NCI-H1092 treated with DMSO at 0.1 percent for 48 hours (cell line): ENCODE results near the gene HNRNPAB.
"Not testable (repeated sequence)": the region's sequence is repeated elsewhere in the genome, so short reads cannot be mapped to it uniquely, and the experiment has no call there.

Experiments used
- DNase-seq: peaks from one replicate; lab custom pipeline; 2025; lab: John Stamatoyannopoulos, UW

The HNRNPAB gene

DNA sequence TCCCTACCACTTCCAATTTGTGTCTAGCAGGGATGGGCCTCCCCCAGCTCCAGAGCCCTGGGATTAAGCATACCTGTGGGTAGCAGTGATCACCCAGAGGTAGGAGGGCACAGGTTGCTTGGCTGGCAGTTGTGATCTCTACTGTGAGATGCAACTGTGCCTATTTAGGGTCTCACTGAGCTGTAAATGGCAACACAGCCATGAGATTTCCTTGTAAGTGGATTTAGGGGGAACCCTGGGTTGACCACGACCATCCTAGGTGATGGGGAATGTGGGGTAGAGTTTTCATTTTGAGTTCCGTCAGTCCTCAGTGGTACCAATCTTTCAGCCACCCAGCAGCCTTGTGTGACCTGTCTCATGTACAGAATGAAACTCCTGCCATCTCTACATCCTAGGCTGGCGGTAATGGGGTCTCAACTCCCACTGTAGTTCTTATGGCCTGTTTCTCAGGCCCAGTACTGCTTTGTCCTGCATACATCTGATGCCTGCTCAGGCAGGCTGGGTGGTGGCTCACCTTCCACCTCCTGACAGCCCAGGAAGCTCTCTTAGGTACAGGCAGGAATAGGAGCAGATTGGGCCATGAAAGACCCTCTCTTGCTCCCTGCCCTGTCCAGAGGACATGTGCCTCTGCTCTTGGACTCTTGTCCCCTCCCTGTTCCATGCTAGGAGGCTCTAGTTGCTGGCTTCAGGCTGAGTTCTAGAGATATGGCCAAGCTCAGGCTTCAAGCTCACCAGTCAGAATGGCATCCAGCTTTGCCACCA, 8.1 kb downstream of the HNRNPAB start:
- DNase-seq = no peak

DNA sequence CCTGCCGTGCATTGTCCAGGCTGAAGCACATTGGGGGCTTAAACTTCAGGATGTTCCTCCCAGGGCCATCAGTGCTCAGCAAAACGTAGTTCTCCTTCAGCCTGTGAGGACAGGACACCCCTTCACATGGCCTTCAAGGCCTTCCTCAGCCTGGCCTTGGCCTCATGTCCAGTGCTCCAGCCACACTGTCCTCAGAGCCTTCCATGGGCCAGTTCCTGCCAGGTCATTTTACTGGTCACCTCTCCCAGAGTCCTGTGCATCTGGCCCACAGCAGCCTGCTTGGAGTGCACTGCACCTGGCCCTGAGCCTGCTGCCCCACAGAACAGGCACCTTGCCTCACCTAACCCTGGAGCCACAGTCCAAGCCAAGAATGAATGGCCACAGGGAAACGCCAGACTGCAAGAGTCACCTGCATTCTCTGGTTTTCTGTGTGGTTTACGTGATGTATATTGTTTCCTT, 8.7 kb downstream of the HNRNPAB start:
- no peak for DNase-seq

DNA sequence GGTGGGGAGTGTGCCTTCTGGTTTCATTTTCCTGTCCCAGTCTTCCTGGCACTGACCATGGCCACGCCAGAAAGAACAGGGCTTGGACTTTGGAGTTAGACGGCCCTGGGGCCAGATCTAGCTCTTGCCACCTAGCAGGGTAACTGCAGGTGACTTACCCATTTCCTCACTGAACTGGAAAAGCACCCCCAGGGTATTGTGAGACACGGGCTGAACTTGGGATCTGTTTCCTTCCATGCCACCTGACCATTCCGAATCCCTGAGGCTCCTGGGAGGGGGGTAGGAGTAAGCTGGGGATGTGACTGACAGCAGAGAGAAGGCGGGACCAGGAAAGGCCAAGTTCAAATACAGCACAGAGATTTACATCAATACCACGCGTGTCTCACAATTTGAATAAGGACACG, 9.4 kb downstream of the HNRNPAB start:
- no peak for DNase-seq

DNA sequence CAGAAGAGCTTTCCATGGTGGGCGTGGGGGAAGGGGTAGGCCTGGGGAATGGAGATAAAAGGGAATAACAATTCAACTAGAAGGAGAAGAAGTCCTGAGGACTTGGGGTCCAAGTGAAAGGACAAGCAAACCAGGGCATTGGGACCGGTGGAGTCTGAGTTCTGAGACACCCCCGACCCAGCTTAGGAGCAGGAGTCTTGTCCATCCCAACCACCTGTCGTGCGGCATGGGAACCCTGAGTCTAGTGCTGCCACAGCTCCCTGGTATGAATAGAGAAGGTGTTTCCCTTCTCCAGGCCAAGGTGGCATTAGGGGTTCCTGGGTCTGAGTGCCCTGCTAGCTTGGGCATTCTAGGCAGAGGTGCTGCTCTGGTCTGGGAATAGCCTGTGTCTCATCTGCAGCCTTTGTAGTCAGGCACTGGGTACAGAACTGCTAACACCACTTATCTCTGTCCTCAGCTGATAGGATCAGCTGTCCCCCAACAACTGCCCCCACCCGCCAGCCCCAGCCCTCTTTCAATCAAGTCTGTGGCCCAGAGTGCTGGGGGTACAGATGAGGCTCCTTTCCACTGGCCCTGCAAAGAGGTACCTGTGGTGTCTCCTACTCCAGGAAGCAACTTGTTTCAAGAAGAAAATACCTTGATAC, 9.9 kb downstream of the HNRNPAB start:
- no peak for DNase-seq

DNA sequence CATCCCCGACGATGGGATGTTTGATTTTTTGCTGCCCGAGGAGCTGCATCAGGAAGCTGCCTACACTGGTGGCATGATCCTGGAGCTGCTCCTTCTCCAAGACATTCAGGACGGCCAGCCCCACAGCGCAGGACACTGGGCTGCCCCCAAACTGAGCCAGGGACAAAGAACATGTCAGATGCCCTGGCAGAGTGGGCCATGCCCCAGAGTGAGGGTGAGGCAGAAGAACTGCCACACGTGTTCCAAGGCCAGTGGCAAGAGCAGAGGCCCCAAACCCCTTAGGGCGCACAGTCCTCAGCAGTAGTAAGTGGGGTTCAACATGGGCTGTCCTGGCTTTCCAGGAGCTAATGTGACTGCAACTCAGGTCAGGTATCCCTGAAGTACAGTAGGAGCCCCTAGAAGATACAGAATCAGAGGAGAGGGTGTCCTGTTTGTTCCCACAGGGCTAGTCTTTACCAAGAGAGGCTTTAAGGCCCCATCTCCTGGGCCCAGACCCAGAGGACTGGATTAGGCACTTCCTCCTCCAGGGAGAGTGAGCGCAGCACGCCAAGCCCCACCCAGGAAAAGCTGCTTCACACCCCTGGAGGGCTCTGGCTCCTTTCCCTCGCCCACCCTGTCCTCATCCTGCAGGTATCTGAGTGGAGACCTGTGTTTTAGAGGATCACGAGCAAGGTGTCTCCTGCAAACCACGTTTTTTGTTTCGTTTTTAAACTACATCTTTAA, 11.1 kb downstream of the HNRNPAB start:
- DNase-seq = no peak

DNA sequence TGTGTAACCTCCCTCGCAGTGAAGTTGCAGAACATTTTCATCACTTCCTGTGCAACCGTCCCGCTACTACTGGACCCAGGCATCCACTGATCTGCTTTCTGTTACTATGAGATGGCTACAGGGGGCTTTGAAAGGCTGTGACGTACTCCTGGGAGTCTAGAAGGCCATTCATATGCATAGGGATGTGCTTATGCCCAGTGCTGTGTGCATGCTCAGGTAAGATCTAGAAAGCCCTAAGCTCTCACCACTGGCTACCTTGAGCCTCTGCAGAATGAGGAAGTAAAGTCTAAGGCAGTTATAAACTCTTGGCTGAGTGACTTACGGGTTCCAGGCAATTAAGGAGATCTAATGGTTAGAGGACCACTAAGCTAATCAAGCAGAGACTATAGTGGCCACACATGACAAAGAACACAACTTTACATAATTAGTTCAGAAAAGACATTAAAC, 11.8 kb downstream of the HNRNPAB start:
- DNase-seq = no peak

DNA sequence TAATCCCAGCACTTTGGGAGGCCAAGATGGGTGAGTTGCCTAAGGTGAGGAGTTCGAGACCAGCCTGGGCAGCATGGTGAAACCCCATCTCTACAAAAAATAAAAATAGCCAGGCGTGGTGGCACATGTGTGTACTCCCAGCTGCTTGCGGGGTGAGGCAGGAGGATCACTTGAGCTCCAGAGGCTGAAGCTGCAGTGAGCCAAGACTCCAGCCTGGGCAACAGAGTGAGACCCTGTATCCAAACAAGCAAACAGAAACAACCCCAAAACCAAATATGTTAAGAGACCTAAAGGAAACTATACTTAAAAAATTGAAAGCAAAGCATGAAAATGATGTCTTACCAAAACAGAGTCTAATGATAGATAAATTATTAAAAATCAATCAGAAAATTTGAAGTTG, 12.4 kb downstream of the HNRNPAB start:
- DNase-seq = no peak

DNA sequence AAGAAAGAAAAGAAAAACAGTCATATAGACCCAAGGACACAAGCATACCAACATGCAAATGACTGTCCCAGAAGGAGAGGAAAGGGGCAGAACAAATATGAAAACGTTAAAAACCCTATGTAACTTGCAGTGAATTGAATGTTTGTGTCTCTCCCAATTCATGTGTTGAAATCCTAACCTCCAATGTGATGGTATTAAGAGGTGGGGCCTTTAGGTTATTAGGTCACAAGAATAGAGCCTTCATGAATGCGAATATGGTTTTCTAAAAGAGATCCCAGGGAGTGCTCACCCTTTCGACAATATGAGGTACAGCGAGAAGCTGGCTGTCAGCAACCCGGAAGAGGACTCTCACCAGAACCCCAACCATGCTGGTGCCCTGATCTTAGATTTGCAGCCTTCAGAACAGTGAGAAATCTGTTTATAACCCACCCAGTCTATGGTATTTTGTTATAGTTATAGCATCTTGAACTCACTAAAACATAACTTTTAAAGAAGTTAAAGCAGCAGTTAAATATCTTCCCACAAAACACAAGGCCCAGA, 14.0 kb downstream of the HNRNPAB start:
- DNase-seq = no peak

DNA sequence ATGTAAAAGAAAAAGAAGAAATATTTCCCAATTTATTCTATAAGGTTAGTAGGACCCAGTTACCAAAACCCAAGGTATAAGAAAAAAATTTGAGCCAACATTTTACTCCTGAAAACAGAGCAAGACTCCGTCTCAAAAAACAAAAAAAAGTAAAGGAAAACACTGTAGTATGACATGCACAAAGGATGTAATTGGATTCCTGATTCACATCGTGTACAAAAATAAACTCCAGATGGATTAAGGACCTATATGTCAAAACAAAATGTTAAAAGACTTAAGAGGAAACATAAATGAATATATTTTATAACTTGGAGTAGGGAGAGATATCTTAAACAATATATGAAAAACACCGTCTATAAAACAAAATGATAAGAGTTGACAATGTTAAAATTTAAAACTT, 14.5 kb downstream of the HNRNPAB start:
- DNase-seq = no peak

DNA sequence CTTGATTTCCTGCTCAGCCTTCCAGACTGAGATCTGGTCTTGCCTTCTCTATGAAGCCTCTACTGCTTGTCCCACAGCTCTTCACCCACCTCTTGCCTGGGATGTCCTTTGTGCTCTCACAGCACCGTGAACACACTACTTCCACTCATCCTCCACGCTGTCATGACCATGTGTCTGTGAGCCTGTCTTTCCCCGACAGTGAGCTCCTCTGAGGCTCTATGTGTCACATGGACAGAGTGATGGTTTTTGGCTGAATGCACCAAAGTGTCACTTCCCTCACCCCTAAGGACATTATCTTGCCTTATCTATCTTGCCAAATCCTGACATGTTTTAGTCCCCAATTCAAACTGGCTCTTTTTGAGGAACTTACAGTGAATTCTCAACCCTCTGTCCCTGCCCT, 16.9 kb downstream of the HNRNPAB start:
- no peak for DNase-seq

DNA sequence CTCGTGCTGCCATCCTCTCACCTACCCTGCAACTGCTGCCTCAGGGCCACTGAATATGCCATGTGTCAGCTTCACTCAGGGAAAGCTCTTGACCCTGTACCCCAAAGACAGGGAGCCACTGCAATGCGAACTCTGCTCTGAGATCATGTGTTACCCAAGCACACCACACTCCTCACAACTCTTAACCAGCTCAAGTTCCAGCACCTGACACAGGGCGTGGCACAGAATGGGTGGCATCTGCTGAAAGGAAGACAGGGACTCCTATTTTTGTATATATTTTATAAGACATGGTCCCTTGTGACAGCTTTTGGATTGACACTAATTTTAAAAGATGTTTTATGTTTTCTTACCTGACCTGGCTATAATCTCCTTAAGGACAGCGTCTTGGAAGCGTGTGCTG, 17.5 kb downstream of the HNRNPAB start:
- DNase-seq = no peak

DNA sequence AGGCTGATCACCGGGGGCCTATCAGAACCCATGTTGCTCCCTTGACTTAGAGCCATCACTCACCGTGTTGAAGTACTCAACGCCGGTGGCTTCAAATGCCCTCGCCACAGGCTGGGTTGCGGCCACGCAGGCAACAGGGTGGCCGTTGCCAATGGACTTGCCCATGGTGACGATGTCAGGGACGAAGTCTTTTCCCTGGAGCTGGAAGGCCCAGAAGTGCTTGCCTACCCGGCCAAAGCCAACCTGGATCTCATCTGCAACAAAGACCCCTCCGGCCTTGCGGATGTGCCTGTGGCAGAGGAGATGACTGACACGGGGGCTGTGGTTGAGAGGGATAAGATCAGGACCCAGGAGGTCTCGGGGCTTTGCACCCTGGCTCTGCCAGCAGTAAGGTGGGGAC, 18.0 kb downstream of the HNRNPAB start:
- DNase-seq = no peak

DNA sequence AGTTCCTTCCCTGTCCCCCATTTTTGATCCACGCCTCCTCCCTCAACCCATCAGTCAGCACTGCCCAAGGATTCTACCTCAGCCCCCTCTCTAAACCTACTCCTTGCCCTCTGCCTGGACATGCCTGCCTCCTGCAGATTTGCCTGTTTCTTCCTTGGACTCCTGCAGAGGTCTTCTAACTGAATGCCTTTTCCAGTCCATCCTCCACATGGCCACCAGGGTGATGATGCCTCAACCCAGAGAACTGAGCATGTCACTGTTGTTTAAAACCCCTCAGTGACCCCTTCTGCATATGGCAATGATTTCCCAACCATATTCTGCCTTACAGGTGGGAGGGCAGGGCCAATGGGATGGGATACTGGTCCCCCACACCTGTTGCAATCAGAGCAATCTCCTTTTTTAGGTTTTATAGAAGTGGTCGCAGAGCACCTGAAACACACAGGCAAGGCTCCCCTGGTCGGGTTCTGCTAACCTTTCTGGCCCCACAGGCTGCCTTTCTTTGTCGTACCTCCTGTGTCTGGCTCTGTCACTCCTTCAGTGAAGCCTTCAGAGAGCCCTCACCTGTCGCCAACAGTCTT, 19.0 kb downstream of the HNRNPAB start:
- DNase-seq = no peak

DNA sequence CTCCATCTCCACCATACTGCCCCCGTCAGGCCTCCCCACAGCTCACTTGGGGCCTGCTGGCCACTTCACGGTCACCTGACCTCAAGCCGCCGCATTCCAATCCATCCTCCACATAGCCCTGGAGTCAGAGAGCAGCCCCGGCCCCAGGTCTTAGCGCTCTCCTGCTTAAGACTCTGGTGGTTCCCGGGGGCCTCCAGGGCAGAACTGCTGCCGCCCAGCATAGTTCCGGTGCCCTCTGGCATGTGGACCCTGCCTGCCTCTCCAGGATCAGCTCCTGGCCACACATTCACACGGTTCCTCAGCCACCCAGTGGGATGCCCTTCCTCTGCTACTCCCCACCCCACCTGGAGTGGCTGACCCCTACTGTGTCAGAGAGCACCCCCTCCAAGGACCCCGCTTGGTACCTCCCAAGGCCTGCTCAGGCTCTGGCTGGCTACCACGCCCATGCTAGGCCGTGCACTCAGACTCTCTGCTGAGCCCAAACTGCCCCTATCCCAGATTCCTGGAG, 19.5 kb downstream of the HNRNPAB start:
- DNase-seq = no peak

DNA sequence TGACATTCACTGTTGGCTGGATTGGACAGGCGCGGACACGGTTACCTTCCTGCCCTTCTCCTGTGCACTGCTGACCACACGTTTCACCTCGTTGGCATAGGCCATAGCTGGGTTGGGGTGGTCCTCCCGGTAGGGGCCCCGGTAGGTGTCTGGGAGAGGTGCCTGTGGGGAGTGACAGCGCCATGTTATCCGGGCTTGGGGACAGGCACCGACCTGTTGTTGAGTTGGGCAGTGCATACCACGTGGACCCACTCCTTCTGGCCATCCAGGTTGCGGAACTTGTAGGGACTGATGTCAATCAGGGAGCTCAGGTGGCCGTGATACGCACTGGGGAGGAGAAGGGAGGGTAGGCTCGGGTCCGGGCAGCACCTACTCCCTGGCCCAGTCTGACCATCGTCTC, 20.1 kb downstream of the HNRNPAB start:
- no peak for DNase-seq

DNA sequence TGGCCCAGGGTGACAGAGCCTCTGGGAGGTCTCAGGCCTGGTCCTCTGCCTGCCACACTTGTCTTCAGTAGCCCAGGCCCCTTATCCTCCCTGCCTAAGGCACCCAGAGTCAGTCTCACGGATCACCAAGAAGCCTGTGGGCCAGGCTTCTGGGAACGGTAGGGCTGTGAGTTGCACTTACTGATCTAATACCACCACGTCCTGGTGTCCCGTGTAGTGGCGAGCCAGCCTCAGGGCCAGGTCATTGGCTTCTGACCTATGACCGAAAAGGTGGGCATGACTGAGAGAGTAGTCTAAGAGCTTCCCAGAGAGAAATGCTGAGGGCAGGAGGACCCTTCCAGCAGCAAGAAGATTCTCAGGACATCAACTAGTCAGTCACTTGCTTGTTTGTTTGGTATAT, 20.8 kb downstream of the HNRNPAB start:
- no peak for DNase-seq

DNA sequence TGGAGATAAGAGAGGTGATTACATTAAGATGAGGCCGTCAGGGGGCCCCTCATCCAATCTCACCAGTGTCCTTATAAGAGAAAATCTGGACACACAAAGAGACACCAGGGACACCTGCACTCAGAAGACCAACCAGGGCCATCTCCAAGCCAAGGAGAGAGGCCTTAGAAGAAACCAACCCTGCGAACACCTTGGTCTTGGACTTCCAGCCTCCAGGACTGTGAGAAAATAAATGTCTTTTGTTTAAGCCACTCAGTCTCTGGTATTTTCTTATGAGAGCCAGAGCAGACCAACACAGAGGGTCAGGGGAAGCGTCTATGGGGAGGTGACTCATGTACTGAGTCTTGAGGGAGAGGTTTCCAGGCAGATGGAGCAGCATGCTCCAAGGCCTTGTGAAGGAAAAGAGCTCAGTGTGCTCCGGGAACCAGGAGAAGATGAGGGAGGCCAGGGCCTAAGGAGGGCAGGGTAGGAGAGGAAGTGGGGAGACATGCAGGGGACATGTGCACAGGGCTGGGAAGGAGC, 22.9 kb downstream of the HNRNPAB start:
- no peak for DNase-seq

DNA sequence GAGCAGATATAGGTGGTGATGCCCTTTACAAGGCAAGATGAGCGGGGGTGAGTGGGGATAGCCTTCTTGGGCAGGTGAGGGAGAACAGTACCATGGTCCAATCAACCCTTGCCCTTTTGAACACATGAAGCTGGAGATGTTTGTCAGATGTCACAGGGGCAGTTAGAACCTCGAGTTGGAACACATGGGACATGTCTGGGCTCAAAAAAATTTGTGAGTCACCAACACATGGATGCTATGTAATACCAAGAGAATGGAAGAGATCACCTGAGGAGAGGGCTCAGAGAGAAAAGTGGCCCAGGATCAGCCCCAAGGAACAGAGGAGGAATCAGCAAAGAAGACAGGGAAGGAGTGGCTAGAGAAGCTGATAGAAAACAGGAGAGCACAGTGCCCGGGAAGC, 23.6 kb downstream of the HNRNPAB start:
- DNase-seq = no peak

DNA sequence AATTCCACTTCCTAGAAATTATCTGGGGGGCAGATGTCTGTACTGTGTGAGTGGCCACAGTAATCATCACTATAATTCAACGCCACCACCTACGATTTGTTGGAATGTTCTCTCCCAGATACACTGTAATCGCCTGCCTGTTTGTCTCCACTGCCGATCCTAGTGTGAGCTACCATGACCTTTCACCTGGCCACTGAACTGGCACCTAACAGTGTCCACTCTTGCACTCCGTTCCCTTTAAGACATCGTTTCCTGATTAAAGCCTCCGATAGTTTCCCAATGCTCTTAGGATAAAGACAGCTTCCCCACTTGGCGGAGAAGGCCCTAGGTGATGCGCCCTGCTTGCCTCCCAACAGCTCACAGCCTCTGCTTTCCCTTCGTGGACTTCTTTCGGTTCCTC, 24.3 kb downstream of the HNRNPAB start:
- no peak for DNase-seq

DNA sequence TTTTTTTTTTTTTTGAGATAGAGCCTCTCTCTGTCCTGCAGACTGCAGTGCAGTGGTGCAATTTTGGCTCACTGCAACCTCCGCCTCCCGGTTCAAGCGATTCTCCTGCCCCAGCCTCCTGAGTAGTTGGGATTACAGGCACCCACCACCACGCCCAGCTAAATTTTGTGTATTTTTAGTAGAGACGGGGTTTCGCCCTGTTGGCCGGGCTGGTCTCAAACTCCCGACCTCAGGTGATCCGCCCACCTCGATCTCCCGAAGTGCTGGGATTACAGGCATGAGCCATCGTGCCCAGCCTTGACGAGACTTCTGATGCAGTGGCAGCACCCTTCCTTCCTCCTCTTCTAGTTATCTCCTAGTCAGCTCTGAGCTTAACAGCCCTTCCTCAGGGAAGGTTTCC, 24.8 kb downstream of the HNRNPAB start:
- not testable (repeated sequence) for DNase-seq

DNA sequence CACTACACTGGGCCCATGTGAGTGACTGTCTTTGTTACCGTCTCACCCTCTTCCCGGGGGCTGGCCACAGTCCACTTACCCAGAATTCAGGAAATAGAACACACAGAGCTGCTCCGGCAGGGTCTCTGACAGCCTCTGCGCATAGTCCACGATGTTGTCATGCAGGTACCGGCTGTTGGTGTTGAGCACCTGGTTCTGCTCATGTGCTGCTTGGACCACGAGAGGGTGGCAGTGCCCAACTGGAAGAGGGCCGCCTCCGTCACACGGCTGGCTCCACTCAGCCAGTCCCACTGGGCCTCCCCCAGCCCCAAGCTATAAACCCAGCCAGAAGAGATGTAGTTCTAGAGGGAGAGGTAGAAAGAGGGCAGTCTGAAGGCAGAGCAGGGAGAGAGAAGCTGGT, 25.5 kb downstream of the HNRNPAB start:
- no peak for DNase-seq
